GM12878 (cell line): ENCODE measurements around the gene UNK. TPM values are rescaled to one million over a fixed set of nuclear protein-coding genes. Genes with fewer than 3 reads are reported as not detected.

Source experiments
- ATAC-seq: fragments of 200-7000 bp; cut with Tn5 transposase; 3 replicates; pipeline ENCODE4 v1.9.1; 2020; ENCODE audit warnings: mild to moderate bottlenecking, moderate library complexity
- BruUV-seq: library from RNA; stranded (reverse); fragments of 400-500 nt; replicated peaks from 2 replicates; lab custom pipeline; 2021; lab: Mats Ljungman, UMichigan
- CTCF ChIA-PET: fragments of 300-600 bp; sonication (Branson Sonifier 250); formaldehyde crosslinking; extraction: SDS; loops from one replicate; lab custom pipeline; 2021; ENCODE audit warnings: inconsistent platforms; lab: Yijun Ruan, JAX
- POLR2A ChIA-PET: fragments of 350-600 bp; formaldehyde crosslinking; extraction: SDS; loops from one replicate; lab custom pipeline; 2021; ENCODE audit warnings: inconsistent platforms; lab: Charles Lee
- RAD21 ChIA-PET: fragments of 300-600 bp; sonication (Branson Sonifier 250); formaldehyde crosslinking; loops from one replicate; lab custom pipeline; 2023; ENCODE audit warnings: antibody characterized with exemption; ENCODE audit not compliant: unreplicated experiment; lab: Charles Lee
- SMC1A ChIA-PET: fragments of 300-600 bp; sonication (Branson Sonifier 250); formaldehyde crosslinking; loops from one replicate; lab custom pipeline; 2023; ENCODE audit not compliant: unreplicated experiment, uncharacterized antibody; lab: Charles Lee
- DNase-seq: peaks from one replicate; pipeline ENCODE4 v3.0.0-alpha.2; 2011; ENCODE audit warnings: low read depth, low spot score
- FAIRE-seq: peaks from 3 replicates; lab custom pipeline; 2011; peaks lifted over from hg19 to GRCh38; lab: Jason Lieb, UNC
- H2AFZ ChIP-seq: 2 replicates; pipeline ENCODE4 v1.6.0; 2011; ENCODE audit warnings: low read depth, low read length, control low read depth; ENCODE audit not compliant: control insufficient read depth
- H3K27ac ChIP-seq: 2 replicates; pipeline ENCODE4 v1.5.1; 2011; ENCODE audit warnings: control low read depth; ENCODE audit not compliant: control insufficient read depth, insufficient read depth
- H3K27me3 ChIP-seq, 2 experiments: replicated peaks in 1 of 2; 2 replicates each; pipeline versions ENCODE4 v1.6.0 to v1.6.1; 2011; ENCODE audit warnings: low read length in 1 of 2; ENCODE audit not compliant: control insufficient read depth in 2 of 2, insufficient read depth in 2 of 2
- H3K36me3 ChIP-seq, 2 experiments: 2 replicates each; pipeline ENCODE4 v1.5.1; 2011; ENCODE audit warnings: low read length in 1 of 2; ENCODE audit not compliant: control insufficient read depth in 2 of 2, insufficient read depth in 2 of 2
- H3K4me1 ChIP-seq: 2 replicates; pipeline ENCODE4 v1.6.1; 2011; ENCODE audit warnings: mild to moderate bottlenecking, low read length, moderate library complexity, mixed read lengths; ENCODE audit not compliant: control insufficient read depth, insufficient read depth
- H3K4me2 ChIP-seq: 2 replicates; pipeline ENCODE4 v1.6.0; 2011; ENCODE audit warnings: control low read depth; ENCODE audit not compliant: control insufficient read depth, insufficient read depth
- H3K4me3 ChIP-seq: fragments of 200-600 bp; sonication (generic); 2 replicates; pipeline ENCODE4 v1.5.1; 2016
- H3K79me2 ChIP-seq: 2 replicates; pipeline ENCODE4 v1.6.0; 2011; ENCODE audit warnings: low read length; ENCODE audit not compliant: control insufficient read depth, insufficient read depth
- H3K9ac ChIP-seq: 2 replicates; pipeline ENCODE4 v1.8.0; 2011; ENCODE audit warnings: low read length, control low read depth, mixed read lengths; ENCODE audit not compliant: control insufficient read depth, insufficient read depth
- H3K9me3 ChIP-seq: replicated peaks from 3 replicates; pipeline ENCODE4 v1.5.1; 2011; ENCODE audit warnings: mild to moderate bottlenecking, low read length; ENCODE audit not compliant: control insufficient read depth, insufficient read depth
- H4K20me1 ChIP-seq: 2 replicates; pipeline ENCODE4 v1.6.0; 2011; ENCODE audit not compliant: control insufficient read depth, insufficient read depth
- BMI1 ChIP-seq: fragments of 450-650 bp; IDR thresholded peaks from 2 replicates; pipeline ENCODE4 v1.6.1; 2016; ENCODE audit warnings: mild to moderate bottlenecking, moderate library complexity, borderline replicate concordance
- HDAC6 ChIP-seq: fragments of 200-600 bp; sonication (generic); IDR thresholded peaks from one replicate; pipeline ENCODE4 v1.8.0; 2017; ENCODE audit warnings: antibody characterized with exemption; ENCODE audit not compliant: unreplicated experiment
- MXI1 ChIP-seq: fragments of 150-350 bp; IDR thresholded peaks from 2 replicates; pipeline ENCODE4 v1.6.1; 2011; ENCODE audit warnings: low read depth, mild to moderate bottlenecking, inconsistent platforms, low read length, improper control_type of control experiment
- RCOR1 ChIP-seq: conservative IDR thresholded peaks from 2 replicates; pipeline ENCODE4 v1.6.1; 2012; ENCODE audit warnings: low read depth, low read length, improper control_type of control experiment
- RELA ChIP-seq: fragments of 450-650 bp; IDR thresholded peaks from 2 replicates; pipeline ENCODE4 v1.8.0; 2014; ENCODE audit warnings: borderline replicate concordance; ENCODE audit not compliant: partially characterized antibody
- RELB ChIP-seq: fragments of 450-650 bp; IDR thresholded peaks from 2 replicates; pipeline ENCODE4 v1.6.1; 2017; ENCODE audit warnings: low read depth, mild to moderate bottlenecking, moderate library complexity
- REST ChIP-seq: IDR thresholded peaks from 2 replicates; pipeline ENCODE4 v1.6.1; 2012; ENCODE audit warnings: mild to moderate bottlenecking, low read depth, low read length
- RFX5 ChIP-seq: IDR thresholded peaks from 2 replicates; pipeline ENCODE4 v1.6.1; 2011; ENCODE audit warnings: low read depth, low read length, improper control_type of control experiment
- RUNX3 ChIP-seq: IDR thresholded peaks from 2 replicates; pipeline ENCODE4 v1.6.1; 2012; ENCODE audit warnings: low read length, inconsistent platforms
- SMC3 ChIP-seq: IDR thresholded peaks from 2 replicates; pipeline ENCODE4 v1.6.1; 2011; ENCODE audit warnings: low read length, improper control_type of control experiment, borderline replicate concordance
- STAT1 ChIP-seq: fragments of 450-650 bp; conservative IDR thresholded peaks from 2 replicates; pipeline ENCODE4 v1.6.1; 2014; ENCODE audit warnings: antibody characterized with exemption, mild to moderate bottlenecking
- YY1 ChIP-seq: IDR thresholded peaks from 2 replicates; pipeline ENCODE4 v1.6.1; 2011; ENCODE audit warnings: low read depth, mild to moderate bottlenecking, low read length
- WGBS: methylation state at CpG from one replicate; pipeline ENCODE4 v1.1.6; 2016; ENCODE audit warnings: low lambda C conversion rate; ENCODE audit not compliant: insufficient replicate concordance, insufficient coverage; ENCODE audit errors: missing lambda C conversion rate; 5-methylcytosine and 5-hydroxymethylcytosine counted together
- in situ Hi-C: fragments of 300-500 bp; cut with MboI; formaldehyde crosslinking; loops from 9 replicates; pipeline ENCODE4 v1.14.3; 2018; ENCODE audit warnings: mixed read lengths
- intact Hi-C: fragments of 100-400 bp; cut with micrococcal nuclease; formaldehyde crosslinking; loops from one replicate; pipeline ENCODE4 v1.14.2; 2022; ENCODE audit not compliant: unreplicated experiment
- polyA plus RNA-seq, 11 experiments: library from polyadenylated mRNA; depleted of rRNA in 4 of 11; unstranded in 6 of 11; stranded (reverse) in 5 of 11; fragments of >200 nt; fragmentation: Nextera tagmentation in 4 of 11; fragmentation: Illumina TruSeq in 1 of 11; extraction: Ambion mirVana in 4 of 11; extraction: Trizol in 1 of 11; gene quantifications; 1 replicate in 1 of 11; 2 replicates in 10 of 11; pipeline versions ENCODE4 v1.2.1 to v1.2.3, GENCODE V29; 2011 to 2016; ENCODE audit warnings: inconsistent platforms in 2 of 11, missing spikeins in 2 of 11, low read depth in 1 of 11
- total RNA-seq, 4 experiments: library from RNA; depleted of rRNA in 3 of 4; stranded (reverse); fragments of >200 nt in 3 of 4; fragmentation: Illumina TruSeq in 1 of 4; extraction: Trizol in 1 of 4; gene quantifications; 2 replicates each; pipeline versions ENCODE4 v1.2.1 to v1.2.3, GENCODE V29; 2013 to 2021
- TF ChIP-seq, protein P1 (sequence below): fragments of 150-350 bp; IDR thresholded peaks from 2 replicates; pipeline ENCODE4 v1.6.1; 2014; ENCODE audit warnings: mild to moderate bottlenecking, low read depth, low read length
- TF ChIP-seq, protein P2 (sequence below): IDR thresholded peaks from 2 replicates; pipeline ENCODE4 v1.6.1; 2011; ENCODE audit warnings: borderline replicate concordance, low read depth, mild to moderate bottlenecking, moderate library complexity, mixed read lengths, low read length; ENCODE audit not compliant: insufficient read depth; ENCODE audit errors: extremely low read length

The UNK gene
- total and polyA plus RNA-seq, 10 of the 15 experiments (the other 5 are each of a cell fraction or from before 2014, with no cell fraction given): 8.9 to 34.5 (median 27.3) TPM

DNA sequence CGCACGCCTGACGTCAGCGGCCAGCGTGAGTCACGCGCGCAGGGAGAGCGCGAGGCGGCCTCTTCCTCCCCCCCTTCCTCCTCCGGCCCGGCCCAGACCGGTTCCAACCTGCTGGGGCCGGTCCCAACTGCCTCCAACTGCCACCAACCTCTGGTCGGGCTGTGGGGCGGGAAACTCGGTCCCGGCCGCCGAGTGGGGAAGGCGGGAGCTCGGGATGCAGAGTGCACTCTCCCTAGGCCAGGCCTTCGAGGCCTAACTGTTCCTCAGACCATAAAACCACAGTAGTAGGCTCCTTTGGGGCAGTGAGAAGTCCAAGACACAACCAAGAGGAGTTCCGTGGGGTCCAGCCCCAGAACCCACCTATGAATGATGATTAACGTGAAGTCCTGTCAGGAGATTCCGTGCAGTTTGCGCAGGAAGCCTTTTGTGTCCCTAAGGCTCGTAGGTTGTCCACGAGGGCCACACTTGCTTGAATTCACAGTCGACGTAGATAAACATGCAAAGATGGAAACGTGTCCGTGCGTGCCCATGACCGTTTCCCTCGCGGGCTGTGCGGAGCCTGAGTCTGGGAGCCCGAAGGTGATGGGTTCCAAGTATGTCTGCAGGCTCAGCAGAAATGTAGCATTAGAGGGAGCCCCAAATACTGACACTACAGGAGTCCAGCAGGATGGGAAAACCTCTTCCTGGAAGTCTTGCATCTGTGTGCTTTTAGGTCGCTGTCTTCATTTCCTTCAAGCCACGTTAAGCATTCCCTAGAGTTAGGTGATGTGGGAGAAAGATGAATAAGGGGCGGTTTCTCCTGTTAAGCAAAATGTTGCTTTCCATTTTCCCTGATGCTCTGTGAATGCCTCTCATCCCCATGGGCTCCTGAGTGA is 647 bp downstream of the UNK start:
- SMC1A ChIA-PET: interaction anchor here (0.7 to 3.2 kb wide), 14 partner anchors 18 to 143 kb away, joined by 3 to 15 read pairs (median 4); partner anchors contain the start of genes GALK1, UNC13D and WBP2
- H3K4me2 ChIP-seq: peak overlapping the region; percentile 84
- peak overlapping the region; percentile 79 for H3K4me3 ChIP-seq
- POLR2A ChIA-PET: interaction anchor here (0.5 to 5.4 kb wide), 19 partner anchors 9 to 373 kb away, joined by 3 to 39 read pairs (median 6); partner anchors contain the start of genes GALK1, TRIM65, UNC13D and WBP2
- TSS peak; percentile 77 for BruUV-seq
- H4K20me1 ChIP-seq: no peaks in the 10 kb centered on the region
- peak; percentile 85 for ATAC-seq
- peaks cover 43% of the 10 kb centered on the region for H3K79me2 ChIP-seq
- peak; percentile 67 for DNase-seq
- no peaks in the 10 kb centered on the region for H3K9me3 ChIP-seq
- H3K9ac ChIP-seq: peak overlapping the region; percentile 95
- H3K27ac ChIP-seq: peak overlapping the region; percentile 97
- WGBS: 1% methylated on average over 31 of the region's 43 CpGs
- CTCF ChIA-PET: interaction anchor here (0.7 to 3.3 kb wide), 14 partner anchors 11 to 229 kb away, joined by 3 to 26 read pairs (median 9); partner anchors contain the start of gene GALK1
- FAIRE-seq: peak; percentile 79
- in situ Hi-C loops: no loop called here
- RAD21 ChIA-PET: interaction anchor here (0.7 to 3.3 kb wide), 10 partner anchors 8 to 70 kb away, joined by 3 to 24 read pairs (median 9); partner anchors contain the start of genes GALK1 and WBP2
- peaks cover 22% of the 10 kb centered on the region for H3K4me1 ChIP-seq
- H3K27me3 ChIP-seq: no peaks in the 10 kb centered on the region
- intact Hi-C loops: loop anchor here (10.0 kb wide), 1 partner anchor 480 kb away; the partner anchor contains the start of gene UBALD2
- no peaks in the 10 kb centered on the region for H3K36me3 ChIP-seq
- H2AFZ ChIP-seq: no peak overlapping the region; the same call in 1 of the 2 replicates
- TF ChIP-seq SMC3: no peak
- TF ChIP-seq BMI1: no peak
- peak; percentile 41 for TF ChIP-seq RELA
- TF ChIP-seq RUNX3: peak; percentile 56
- peak; percentile 61 for TF ChIP-seq MXI1
- TF ChIP-seq, protein P1, sequence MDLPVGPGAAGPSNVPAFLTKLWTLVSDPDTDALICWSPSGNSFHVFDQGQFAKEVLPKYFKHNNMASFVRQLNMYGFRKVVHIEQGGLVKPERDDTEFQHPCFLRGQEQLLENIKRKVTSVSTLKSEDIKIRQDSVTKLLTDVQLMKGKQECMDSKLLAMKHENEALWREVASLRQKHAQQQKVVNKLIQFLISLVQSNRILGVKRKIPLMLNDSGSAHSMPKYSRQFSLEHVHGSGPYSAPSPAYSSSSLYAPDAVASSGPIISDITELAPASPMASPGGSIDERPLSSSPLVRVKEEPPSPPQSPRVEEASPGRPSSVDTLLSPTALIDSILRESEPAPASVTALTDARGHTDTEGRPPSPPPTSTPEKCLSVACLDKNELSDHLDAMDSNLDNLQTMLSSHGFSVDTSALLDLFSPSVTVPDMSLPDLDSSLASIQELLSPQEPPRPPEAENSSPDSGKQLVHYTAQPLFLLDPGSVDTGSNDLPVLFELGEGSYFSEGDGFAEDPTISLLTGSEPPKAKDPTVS: no peak
- no peak for TF ChIP-seq REST
- TF ChIP-seq RFX5: peak; percentile 42; the same call in 1 of the 2 replicates
- no peak for TF ChIP-seq STAT1
- peak; percentile 37; the same call in 1 of the 2 replicates for TF ChIP-seq RELB
- TF ChIP-seq, protein P2, sequence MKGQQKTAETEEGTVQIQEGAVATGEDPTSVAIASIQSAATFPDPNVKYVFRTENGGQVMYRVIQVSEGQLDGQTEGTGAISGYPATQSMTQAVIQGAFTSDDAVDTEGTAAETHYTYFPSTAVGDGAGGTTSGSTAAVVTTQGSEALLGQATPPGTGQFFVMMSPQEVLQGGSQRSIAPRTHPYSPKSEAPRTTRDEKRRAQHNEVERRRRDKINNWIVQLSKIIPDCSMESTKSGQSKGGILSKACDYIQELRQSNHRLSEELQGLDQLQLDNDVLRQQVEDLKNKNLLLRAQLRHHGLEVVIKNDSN: peak; percentile 73
- no peak for TF ChIP-seq YY1
- no peak for TF ChIP-seq HDAC6
- TF ChIP-seq RCOR1: no peak; the same call in 1 of the 2 replicates
